ENCODE measurements around the gene PSEN2. TPM values are rescaled to one million over a fixed set of nuclear protein-coding genes. Genes with fewer than 3 reads are reported as not detected.

The PSEN2 gene
- total and polyA plus RNA-seq, 9 of the 15 experiments (the other 6 are each of a cell fraction or from before 2014, with no cell fraction given), result 2.3 to 21.5 (median 13.7) TPM

GRCh38 chr1:226939438-226940028 is 69.1 kb downstream of the PSEN2 start (continued):
- no peak for TF ChIP-seq ZNF445 (CRISPR knock-in tag; IDR thresholded peaks at IDR 0.05; ENCODE audit: low read depth)
- TF ChIP-seq YY1 (IDR thresholded peaks at IDR 0.05; ENCODE audit: borderline replicate concordance in 1 of 3, control insufficient read depth in 1 of 3, extremely low read depth in 1 of 3, insufficient read depth in 3 of 3, insufficient read length in 1 of 3, insufficient replicate concordance in 2 of 3, low read depth in 1 of 3, low read length in 2 of 3), result peak in 2 of 3 experiments; percentile 36 to 60
- no peak for TF ChIP-seq TRIM25 (IDR thresholded peaks at IDR 0.05; ENCODE audit: borderline replicate concordance)
- peak; percentile 98 for TF ChIP-seq FOXP4 (CRISPR knock-in tag; IDR thresholded peaks at IDR 0.05; ENCODE audit: borderline replicate concordance)
- peak; percentile 75 for TF ChIP-seq ELF2 (CRISPR knock-in tag; IDR thresholded peaks at IDR 0.05)
- TF ChIP-seq SAFB2 (IDR thresholded peaks at IDR 0.05; ENCODE audit: borderline replicate concordance, low read depth, low read length, severe bottlenecking), result no peak
- TF ChIP-seq SLC30A9 (CRISPR knock-in tag; IDR thresholded peaks at IDR 0.05), result no peak
- no peak for TF ChIP-seq MCM3 (IDR thresholded peaks at IDR 0.05)
- no peak for TF ChIP-seq ZNF3 (CRISPR knock-in tag; IDR thresholded peaks at IDR 0.05)
- peak; percentile 86 for TF ChIP-seq ZNF592 (IDR thresholded peaks at IDR 0.05)
- peak; percentile 74 for TF ChIP-seq KDM5B (IDR thresholded peaks at IDR 0.05; ENCODE audit: insufficient replicate concordance, low read depth, low read length)
- TF ChIP-seq NR1H2 (CRISPR knock-in tag; IDR thresholded peaks at IDR 0.05), result peak; percentile 67; the same call in 1 of the 2 replicates
- peak; percentile 85 for TF ChIP-seq PHB (CRISPR knock-in tag; IDR thresholded peaks at IDR 0.05)
- TF ChIP-seq SP1 (CRISPR knock-in tag; IDR thresholded peaks at IDR 0.05), result no peak
- no peak for TF ChIP-seq ADNP (tag; IDR thresholded peaks at IDR 0.05)
- no peak for TF ChIP-seq ELK3 (CRISPR knock-in tag; IDR thresholded peaks at IDR 0.05)
